Measurements from ENCODE around the gene MOSMO. TPM values are rescaled to one million over a fixed set of nuclear protein-coding genes. Genes with fewer than 3 reads are reported as not detected.

Gene MOSMO
- total RNA-seq, 4 donors from 2014 or later, result 17.9 to 39.5 (median 30.3) TPM

- H3K4me1 ChIP-seq, result peaks cover 0 to 8% of the 10 kb centered on the region in 2 donors
These were observed 4.3 kb downstream of the MOSMO start for GRCh38 chr16:22012241-22012640.

DNA sequence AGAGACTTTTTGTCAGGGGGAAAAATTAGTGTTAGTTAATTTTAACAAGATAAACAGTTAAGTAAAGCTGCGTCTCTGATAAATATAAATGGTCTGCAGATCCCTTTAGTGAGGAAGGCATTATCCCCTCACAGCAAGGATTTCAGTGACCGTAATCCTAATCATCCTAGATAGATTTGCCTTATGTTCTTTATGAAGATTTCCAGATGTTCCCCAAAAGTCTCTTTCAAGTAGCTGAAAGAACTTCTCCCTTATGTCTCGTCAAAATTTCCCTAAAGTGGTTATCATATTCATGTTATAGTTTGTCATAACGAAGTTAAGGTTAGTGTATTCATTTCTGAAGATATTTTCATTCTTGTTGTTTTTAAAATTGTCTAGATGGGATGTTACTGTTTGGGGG, 5.6 kb downstream of the MOSMO start:
- peaks cover 0 to 8% of the 10 kb centered on the region in 2 donors for H3K4me1 ChIP-seq
- intact Hi-C loops (cut with DNase I; ENCODE audit: low total_unique reads), result no loop called here
- H3K36me3 ChIP-seq, result no peaks in the 10 kb centered on the region

More at GRCh38 chr16:22012241-22012640, 4.3 kb downstream of the MOSMO start:
- no peak overlapping the region for H3K27ac ChIP-seq
- TF ChIP-seq POLR2A (IDR thresholded peaks at IDR 0.05), result no peak
- TF ChIP-seq, protein P1, sequence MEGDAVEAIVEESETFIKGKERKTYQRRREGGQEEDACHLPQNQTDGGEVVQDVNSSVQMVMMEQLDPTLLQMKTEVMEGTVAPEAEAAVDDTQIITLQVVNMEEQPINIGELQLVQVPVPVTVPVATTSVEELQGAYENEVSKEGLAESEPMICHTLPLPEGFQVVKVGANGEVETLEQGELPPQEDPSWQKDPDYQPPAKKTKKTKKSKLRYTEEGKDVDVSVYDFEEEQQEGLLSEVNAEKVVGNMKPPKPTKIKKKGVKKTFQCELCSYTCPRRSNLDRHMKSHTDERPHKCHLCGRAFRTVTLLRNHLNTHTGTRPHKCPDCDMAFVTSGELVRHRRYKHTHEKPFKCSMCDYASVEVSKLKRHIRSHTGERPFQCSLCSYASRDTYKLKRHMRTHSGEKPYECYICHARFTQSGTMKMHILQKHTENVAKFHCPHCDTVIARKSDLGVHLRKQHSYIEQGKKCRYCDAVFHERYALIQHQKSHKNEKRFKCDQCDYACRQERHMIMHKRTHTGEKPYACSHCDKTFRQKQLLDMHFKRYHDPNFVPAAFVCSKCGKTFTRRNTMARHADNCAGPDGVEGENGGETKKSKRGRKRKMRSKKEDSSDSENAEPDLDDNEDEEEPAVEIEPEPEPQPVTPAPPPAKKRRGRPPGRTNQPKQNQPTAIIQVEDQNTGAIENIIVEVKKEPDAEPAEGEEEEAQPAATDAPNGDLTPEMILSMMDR (IDR thresholded peaks at IDR 0.05), result no peak
- no peak overlapping the region for H3K4me3 ChIP-seq
- H3K9me3 ChIP-seq, result no peaks in the 10 kb centered on the region
- DNase-seq, result no peak
- intact Hi-C loops (cut with DNase I; ENCODE audit: low total_unique reads), result no loop called here
- H3K27me3 ChIP-seq, result no peaks in the 10 kb centered on the region
- H3K36me3 ChIP-seq, result no peaks in the 10 kb centered on the region

DNA sequence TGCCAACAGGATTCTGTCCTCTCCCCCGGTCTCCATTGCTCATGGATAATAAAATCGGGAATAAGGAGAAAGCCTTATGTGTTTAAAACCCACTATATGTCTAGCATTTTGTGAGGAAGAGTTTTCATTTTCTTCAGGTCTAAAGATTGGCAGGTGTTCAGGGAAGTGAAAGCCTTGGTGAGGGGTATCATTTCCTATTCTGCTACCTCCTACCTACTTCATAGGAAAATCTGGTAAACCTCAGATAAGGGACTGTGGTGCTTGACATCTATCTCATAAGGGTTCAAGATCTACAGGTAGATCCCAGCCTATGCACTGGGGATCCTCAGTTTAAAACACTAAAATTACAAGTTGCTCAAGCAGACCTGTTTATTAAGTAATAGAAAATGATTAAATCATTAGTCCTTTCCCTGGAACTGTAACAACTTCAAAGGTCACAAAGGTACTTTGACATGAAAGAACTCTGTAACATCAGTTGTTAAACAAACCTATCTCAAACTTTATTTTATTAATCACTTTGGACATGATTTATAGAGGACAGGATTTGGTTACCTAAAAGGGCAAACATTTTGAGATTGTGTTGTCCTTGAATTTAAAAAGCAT, 6.5 kb downstream of the MOSMO start:
- Histone ChIP-seq H3K36me3 (no peaks in the 10 kb centered on the region), H3K27me3 (no peaks in the 10 kb centered on the region), H3K4me3 (no peak overlapping the region), H3K4me1 (peaks cover 0 to 1% of the 10 kb centered on the region in 2 donors), H3K27ac (no peak overlapping the region), H3K9me3 (no peaks in the 10 kb centered on the region)
- TF ChIP-seq, protein P1 (IDR thresholded peaks at IDR 0.05), result no peak
- no peak for TF ChIP-seq POLR2A (IDR thresholded peaks at IDR 0.05)
- DNase-seq, result no peak
- intact Hi-C loops (cut with DNase I; ENCODE audit: low total_unique reads), result no loop called here

More for the DNA sequence above, 5.6 kb downstream of the MOSMO start:
- no peak for DNase-seq
- H3K27ac ChIP-seq, result no peak overlapping the region
- TF ChIP-seq POLR2A (IDR thresholded peaks at IDR 0.05), result no peak
- TF ChIP-seq, protein P1 (IDR thresholded peaks at IDR 0.05), result no peak
- no peak overlapping the region for H3K4me3 ChIP-seq
- H3K27me3 ChIP-seq, result no peaks in the 10 kb centered on the region
- no peaks in the 10 kb centered on the region for H3K9me3 ChIP-seq

DNA sequence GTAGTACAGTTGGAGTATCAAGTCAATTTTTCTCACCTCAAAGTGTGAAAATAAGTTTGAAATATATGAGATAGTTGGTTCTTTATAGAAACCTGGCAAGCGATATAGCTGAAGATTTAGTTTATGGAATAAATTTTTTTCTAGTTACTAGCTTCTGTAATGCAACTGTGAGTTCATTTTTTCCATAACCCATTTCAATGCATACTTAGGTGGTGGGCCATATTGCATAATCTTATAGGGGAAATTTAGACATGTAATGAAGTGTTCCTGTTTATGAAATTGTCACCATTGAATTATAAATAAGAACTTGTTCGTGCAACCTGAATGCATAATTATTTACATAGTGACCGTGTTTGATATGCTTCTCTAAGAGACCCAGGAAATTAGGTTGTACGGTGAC, 9.0 kb downstream of the MOSMO start:
- no peak overlapping the region for H3K27ac ChIP-seq
- no peaks in the 10 kb centered on the region for H3K27me3 ChIP-seq
- no peak for DNase-seq
- no peak for TF ChIP-seq POLR2A (IDR thresholded peaks at IDR 0.05)
- TF ChIP-seq, protein P1 (IDR thresholded peaks at IDR 0.05), result no peak
- intact Hi-C loops (cut with DNase I; ENCODE audit: low total_unique reads), result no loop called here
- H3K36me3 ChIP-seq, result no peaks in the 10 kb centered on the region
- no peaks in the 10 kb centered on the region for H3K4me1 ChIP-seq
- no peak overlapping the region for H3K4me3 ChIP-seq
- H3K9me3 ChIP-seq, result no peaks in the 10 kb centered on the region

- Histone ChIP-seq H3K9me3 (no peaks in the 10 kb centered on the region), H3K4me3 (no peak overlapping the region), H3K36me3 (no peaks in the 10 kb centered on the region), H3K4me1 (no peaks in the 10 kb centered on the region), H3K27me3 (no peaks in the 10 kb centered on the region), H3K27ac (no peak overlapping the region)
- no peak for DNase-seq
- TF ChIP-seq, protein P1 (IDR thresholded peaks at IDR 0.05), result no peak
- no peak for TF ChIP-seq POLR2A (IDR thresholded peaks at IDR 0.05)
- intact Hi-C loops (cut with DNase I; ENCODE audit: low total_unique reads), result no loop called here
These were observed 10.6 kb downstream of the MOSMO start for GRCh38 chr16:22018559-22018958.
